Skeletal muscle tissue (tissue), 4 donors: ENCODE measurements around the gene MBD3L5. TPM values are rescaled to one million over a fixed set of nuclear protein-coding genes. Genes with fewer than 3 reads are reported as not detected.
"Not testable (repeated sequence)": the region's sequence is repeated elsewhere in the genome, so short reads cannot be mapped to it uniquely, and the experiment has no call there.

ENCODE experiments used
- H3K27ac ChIP-seq: one replicate; pipeline ENCODE4 v1.7.0; 2013; ENCODE audit warnings: mild to moderate bottlenecking, low read depth, low read length, inconsistent platforms
- H3K27me3 ChIP-seq, 3 donors: one replicate each; pipeline ENCODE4 v1.7.0; 2013; ENCODE audit warnings: low read length in 3 of 3; ENCODE audit not compliant: control insufficient read depth in 3 of 3, insufficient read depth in 3 of 3
- H3K36me3 ChIP-seq, 3 donors: one replicate each; pipeline ENCODE4 v1.7.0; 2013; ENCODE audit warnings: low read length in 3 of 3; ENCODE audit not compliant: control insufficient read depth in 3 of 3, insufficient read depth in 3 of 3
- H3K4me1 ChIP-seq, 3 donors: one replicate each; pipeline ENCODE4 v1.7.0; 2013; ENCODE audit warnings: low read length in 3 of 3, mild to moderate bottlenecking in 3 of 3; ENCODE audit not compliant: control insufficient read depth in 3 of 3, insufficient read depth in 3 of 3
- H3K4me3 ChIP-seq, 3 donors: one replicate each; pipeline ENCODE4 v1.7.0; 2013; ENCODE audit warnings: low read length in 3 of 3
- H3K9ac ChIP-seq, 3 donors: one replicate each; pipeline ENCODE4 v1.7.0; 2013; ENCODE audit warnings: low read length in 3 of 3, mild to moderate bottlenecking in 3 of 3, moderate library complexity in 2 of 3, low read depth in 1 of 3
- H3K9me3 ChIP-seq, 3 donors: one replicate each; pipeline ENCODE4 v1.7.0; 2013; ENCODE audit warnings: low read length in 3 of 3; ENCODE audit not compliant: control insufficient read depth in 3 of 3
- total RNA-seq: library from RNA; depleted of rRNA; stranded (reverse); fragments of >200 nt; gene quantifications from one replicate; pipeline ENCODE4 v1.2.3, GENCODE V29; 2014
- donor health status: Osteomylitis.

MBD3L5 gene
- total RNA-seq, 1 donor from 2014 or later: not detected

GRCh38 chr19:7049021-7049420 is 18.6 kb downstream of the MBD3L5 start, which contains the start of gene MBD3L2:
Gene MBD3L2 (plus strand): TSS chr19:7049321. CDS start chr19:7049374, 53 bp downstream.
- H3K4me1 ChIP-seq, H3K27ac ChIP-seq, H3K9me3 ChIP-seq, H3K4me3 ChIP-seq, H3K36me3 ChIP-seq, H3K9ac ChIP-seq, H3K27me3 ChIP-seq: not testable (repeated sequence)

- not testable (repeated sequence) for H3K9me3 ChIP-seq, H3K4me3 ChIP-seq
Measured at GRCh38 chr19:7051421-7051820, 21.0 kb downstream of the MBD3L5 start.

GRCh38 chr19:7052896-7053295 is 22.5 kb downstream of the MBD3L5 start:
- not testable (repeated sequence) for H3K27ac ChIP-seq, H3K9ac ChIP-seq, H3K4me3 ChIP-seq, H3K36me3 ChIP-seq, H3K9me3 ChIP-seq, H3K27me3 ChIP-seq, H3K4me1 ChIP-seq

More at GRCh38 chr19:7051421-7051820, 21.0 kb downstream of the MBD3L5 start:
- not testable (repeated sequence) for H3K27ac ChIP-seq, H3K27me3 ChIP-seq, H3K9ac ChIP-seq, H3K4me1 ChIP-seq, H3K36me3 ChIP-seq

- H3K27me3 ChIP-seq, H3K4me3 ChIP-seq, H3K27ac ChIP-seq, H3K9me3 ChIP-seq, H3K4me1 ChIP-seq, H3K36me3 ChIP-seq, H3K9ac ChIP-seq: not testable (repeated sequence)
Measured at GRCh38 chr19:7054635-7055368, 24.4 kb downstream of the MBD3L5 start.

GRCh38 chr19:7055679-7056078 is 25.3 kb downstream of the MBD3L5 start:
- H3K36me3 ChIP-seq, H3K4me1 ChIP-seq, H3K4me3 ChIP-seq, H3K27me3 ChIP-seq, H3K27ac ChIP-seq, H3K9ac ChIP-seq, H3K9me3 ChIP-seq: not testable (repeated sequence)

GRCh38 chr19:7056371-7056770 is 26.0 kb downstream of the MBD3L5 start:
- H3K9me3 ChIP-seq, H3K4me1 ChIP-seq, H3K27ac ChIP-seq, H3K9ac ChIP-seq, H3K36me3 ChIP-seq, H3K27me3 ChIP-seq, H3K4me3 ChIP-seq: not testable (repeated sequence)

- H3K4me3 ChIP-seq, H3K4me1 ChIP-seq, H3K27me3 ChIP-seq, H3K9me3 ChIP-seq, H3K36me3 ChIP-seq, H3K27ac ChIP-seq, H3K9ac ChIP-seq: not testable (repeated sequence)
Measured at GRCh38 chr19:7058576-7058975, 28.2 kb downstream of the MBD3L5 start, which contains the start of gene MBD3L3. Gene MBD3L3 (minus strand): TSS chr19:7058676. CDS start chr19:7058605, 71 bp downstream.

GRCh38 chr19:7059977-7060376 is 29.6 kb downstream of the MBD3L5 start:
- H3K4me3 ChIP-seq, H3K9me3 ChIP-seq, H3K27ac ChIP-seq, H3K9ac ChIP-seq, H3K4me1 ChIP-seq, H3K36me3 ChIP-seq, H3K27me3 ChIP-seq: not testable (repeated sequence)

- Histone ChIP-seq H3K36me3 (no peaks in the 10 kb centered on the region), H3K4me3 (no peak overlapping the region), H3K9me3 (no peaks in the 10 kb centered on the region), H3K9ac (no peak overlapping the region), H3K27me3 (no peaks in the 10 kb centered on the region), H3K27ac (no peak overlapping the region), H3K4me1 (no peaks in the 10 kb centered on the region)
Measured at GRCh38 chr19:7063339-7063738, 33.0 kb downstream of the MBD3L5 start.

- H3K9ac ChIP-seq: no peak overlapping the region
- H3K27me3 ChIP-seq: no peaks in the 10 kb centered on the region
- H3K27ac ChIP-seq: no peak overlapping the region
- no peak overlapping the region for H3K4me3 ChIP-seq
- H3K9me3 ChIP-seq: no peaks in the 10 kb centered on the region
- no peaks in the 10 kb centered on the region for H3K4me1 ChIP-seq
- H3K36me3 ChIP-seq: no peaks in the 10 kb centered on the region
Measured at GRCh38 chr19:7063764-7064418, 33.5 kb downstream of the MBD3L5 start.
